Inferior parietal cortex (tissue), 1 donor: Measurements from ENCODE around the gene BCL2L13.

Source experiments
- DNase-seq: peaks from one replicate; pipeline ENCODE4 v3.0.0-alpha.2; 2016; ENCODE audit errors: extremely low spot score

Gene BCL2L13

DNA sequence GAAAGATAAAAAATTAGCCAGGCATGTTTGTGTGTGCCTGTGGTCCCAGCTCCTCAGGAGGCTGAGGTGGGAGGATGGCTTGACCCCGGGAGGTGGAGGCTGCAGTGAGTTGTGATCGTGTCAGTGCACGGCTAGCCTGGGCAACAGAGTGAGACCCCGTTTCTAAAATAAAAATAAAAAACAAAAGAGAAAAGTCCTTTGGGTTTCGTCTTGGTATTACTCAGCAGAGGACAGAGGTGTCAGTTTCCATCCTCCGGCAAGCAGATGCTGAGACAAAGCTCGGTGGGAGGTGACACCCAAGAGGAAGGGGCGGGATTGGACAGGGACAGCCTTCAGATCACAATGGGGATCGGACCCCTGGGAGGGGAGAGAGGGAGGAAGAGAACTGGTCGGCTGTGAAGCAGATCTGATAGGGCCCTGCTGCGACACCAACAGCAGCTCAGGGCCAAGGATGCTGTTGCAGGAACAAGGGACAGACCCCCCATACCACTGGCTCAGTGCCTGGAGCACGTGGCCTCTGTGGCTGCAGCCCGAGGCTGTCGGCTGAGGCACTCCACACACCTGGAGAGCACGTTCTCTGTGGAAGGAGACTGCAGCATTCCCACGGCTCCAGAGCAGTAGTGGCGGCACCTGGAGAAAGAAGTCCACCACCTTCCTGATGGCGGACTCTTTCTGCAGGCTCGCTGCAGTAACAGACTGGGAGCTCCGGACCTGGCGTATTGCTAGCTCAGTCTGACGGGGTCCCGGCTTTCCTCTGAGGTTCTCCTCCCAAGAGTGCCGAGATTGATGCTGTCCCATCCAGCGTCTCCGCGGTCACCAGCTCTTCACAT lies 140.9 kb downstream of the BCL2L13 start:
- no peak for DNase-seq

DNA sequence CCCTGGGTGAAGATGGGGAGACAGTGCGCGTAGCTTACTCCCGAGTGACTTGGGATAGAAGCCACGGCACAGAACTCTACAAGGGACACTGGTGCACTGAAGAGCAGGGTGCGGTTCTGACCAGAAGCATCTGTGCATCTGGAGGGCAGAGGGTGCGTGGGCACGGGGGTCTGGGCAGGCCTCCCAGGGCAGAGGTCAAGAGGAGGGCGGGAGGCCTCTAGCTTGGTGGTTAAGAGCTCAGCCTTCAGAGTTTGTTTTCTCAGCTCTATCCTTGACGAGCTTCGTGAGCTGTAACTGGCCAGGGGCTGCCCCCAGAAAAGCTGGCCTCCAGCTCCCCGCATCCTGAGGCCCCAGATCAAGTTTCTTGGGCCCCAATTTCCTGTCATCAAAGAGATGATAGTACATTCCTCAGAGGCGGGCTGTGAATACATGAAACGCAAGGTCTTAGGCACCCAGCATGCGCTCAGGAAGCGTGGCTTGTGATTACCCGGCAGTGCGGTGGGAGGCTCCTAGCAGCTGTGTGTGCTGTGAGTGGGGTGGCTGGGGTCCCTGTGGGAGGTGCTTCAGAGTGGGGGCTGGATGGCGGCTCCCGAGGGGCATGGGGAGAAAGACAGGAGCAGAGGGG lies 141.7 kb downstream of the BCL2L13 start:
- DNase-seq, result no peak
